Measurements from ENCODE around the gene PCDHGA3.
"Not testable (repeated sequence)": the region's sequence is repeated elsewhere in the genome, so short reads cannot be mapped to it uniquely, and the experiment has no call there.

The PCDHGA3 gene

GRCh38 chr5:141343242-141343952 lies at the start of gene PCDHGA3:
TSS of gene PCDHGA3 (plus strand) at chr5:141343829. CDS start at chr5:141344034, 205 bp downstream.
- no peak for DNase-seq

GRCh38 chr5:141298376-141298775 lies 45.3 kb upstream of the PCDHGA3 start:
- no peak for DNase-seq

GRCh38 chr5:141303756-141304155 lies 39.9 kb upstream of the PCDHGA3 start, which contains the start of gene SLC25A2:
TSS of gene SLC25A2 (minus strand) at chr5:141304049. CDS start at chr5:141303865, 184 bp downstream.
- DNase-seq = no peak

GRCh38 chr5:141306630-141307029 lies 37.0 kb upstream of the PCDHGA3 start:
- no peak for DNase-seq

- DNase-seq = no peak
These were observed 29.9 kb upstream of the PCDHGA3 start for GRCh38 chr5:141313711-141314110.

GRCh38 chr5:141316963-141317362 lies 26.7 kb upstream of the PCDHGA3 start:
- DNase-seq = not testable (repeated sequence)

GRCh38 chr5:141319202-141319601 lies 24.4 kb upstream of the PCDHGA3 start:
- no peak for DNase-seq

- no peak for DNase-seq
These were observed 23.9 kb upstream of the PCDHGA3 start for GRCh38 chr5:141319699-141320098.

- DNase-seq = peak; percentile 69
These were observed 23.1 kb upstream of the PCDHGA3 start, which contains the start of gene TAF7 for GRCh38 chr5:141320225-141321169. TSS of gene TAF7 (minus strand) at chr5:141320784. CDS start at chr5:141320044, 740 bp downstream.

GRCh38 chr5:141322261-141322660 lies 21.4 kb upstream of the PCDHGA3 start:
- no peak for DNase-seq

- DNase-seq = no peak
These were observed 17.4 kb upstream of the PCDHGA3 start for GRCh38 chr5:141326088-141326854.

- DNase-seq = no peak
These were observed 15.4 kb upstream of the PCDHGA3 start for GRCh38 chr5:141328231-141328630.

GRCh38 chr5:141330299-141331080 lies 13.1 kb upstream of the PCDHGA3 start, which contains the start of gene PCDHGA1:
TSS of gene PCDHGA1 (plus strand) at chr5:141330514.
- no peak for DNase-seq

- DNase-seq = not testable (repeated sequence)
These were observed 11.1 kb upstream of the PCDHGA3 start for GRCh38 chr5:141332571-141332970.

- no peak for DNase-seq
These were observed 4.9 kb upstream of the PCDHGA3 start, which contains the start of gene PCDHGA2 for GRCh38 chr5:141338538-141339306. TSS of gene PCDHGA2 (plus strand) at chr5:141338760.

- not testable (repeated sequence) for DNase-seq
These were observed 2.8 kb upstream of the PCDHGA3 start for GRCh38 chr5:141340781-141341354.

- DNase-seq = no peak
These were observed 856 bp upstream of the PCDHGA3 start for GRCh38 chr5:141342773-141343172.

- no peak for DNase-seq
These were observed 379 bp downstream of the PCDHGA3 start for GRCh38 chr5:141343953-141344463.

- no peak for DNase-seq
These were observed 1.7 kb downstream of the PCDHGA3 start for GRCh38 chr5:141345327-141345726.

GRCh38 chr5:141346017-141346416 lies 2.4 kb downstream of the PCDHGA3 start:
- DNase-seq = not testable (repeated sequence)

Data from NCI-H2029 treated with DMSO at 0.1 percent for 48 hours (cell line).